HepG2 (cell line): ENCODE data around the gene CLDN14. TPM values are rescaled to one million over a fixed set of nuclear protein-coding genes. Genes with fewer than 3 reads are reported as not detected.

Source experiments
- BRD4 ChIP-seq: sonication (generic); formaldehyde crosslinking; IDR thresholded peaks from 2 replicates; pipeline ENCODE4 v1.4.0; 2020; ENCODE audit warnings: missing genetic modification reagents
- GFI1 ChIP-seq: sonication (generic); formaldehyde crosslinking; IDR thresholded peaks from 2 replicates; pipeline ENCODE4 v1.5.0; 2020; ENCODE audit warnings: missing genetic modification reagents, mild to moderate bottlenecking, borderline replicate concordance
- HMG20A ChIP-seq: IDR thresholded peaks from 2 replicates; pipeline ENCODE4 v1.6.1; 2016; ENCODE audit warnings: borderline replicate concordance
- HNF1B ChIP-seq: sonication (generic); formaldehyde crosslinking; IDR thresholded peaks from 2 replicates; pipeline ENCODE4 v1.5.1; 2020; ENCODE audit warnings: mild to moderate bottlenecking, moderate library complexity, missing genetic modification reagents
- KDM6A ChIP-seq: IDR thresholded peaks from 2 replicates; pipeline ENCODE4 v1.6.1; 2016; ENCODE audit warnings: low read depth
- MEF2D ChIP-seq: sonication (generic); formaldehyde crosslinking; IDR thresholded peaks from 2 replicates; pipeline ENCODE4 v1.5.1; 2020; ENCODE audit warnings: mild to moderate bottlenecking, missing genetic modification reagents
- PPARG ChIP-seq: conservative IDR thresholded peaks from 2 replicates; pipeline ENCODE4 v1.6.1; 2016; ENCODE audit warnings: missing biosample characterization, missing genetic modification reagents
- SIX4 ChIP-seq: sonication (generic); formaldehyde crosslinking; IDR thresholded peaks from 2 replicates; pipeline ENCODE4 v1.4.0; 2020; ENCODE audit warnings: missing genetic modification reagents
- SMAD1 ChIP-seq: sonication (generic); formaldehyde crosslinking; IDR thresholded peaks from 2 replicates; pipeline ENCODE4 v1.4.0; 2020; ENCODE audit warnings: missing genetic modification reagents, low read depth, mild to moderate bottlenecking, borderline replicate concordance
- TARDBP ChIP-seq: sonication (generic); formaldehyde crosslinking; IDR thresholded peaks from 2 replicates; pipeline ENCODE4 v1.8.0; 2022; ENCODE audit warnings: mild to moderate bottlenecking, missing genetic modification reagents
- TCF12 ChIP-seq, 2 experiments: fragments of 450-650 bp in 1 of 2; sonication (generic) in 1 of 2; formaldehyde crosslinking in 1 of 2; IDR thresholded peaks; 2 replicates each; pipeline versions ENCODE4 v1.6.1 to v1.8.0; 2017 to 2022; ENCODE audit warnings: antibody characterized with exemption in 1 of 2, mild to moderate bottlenecking in 1 of 2, missing genetic modification reagents in 1 of 2, moderate library complexity in 1 of 2
- TRAFD1 ChIP-seq: sonication (generic); formaldehyde crosslinking; IDR thresholded peaks from 2 replicates; pipeline ENCODE4 v1.5.1; 2020; ENCODE audit warnings: missing genetic modification reagents, mild to moderate bottlenecking, borderline replicate concordance
- ZBTB42 ChIP-seq: sonication (generic); formaldehyde crosslinking; IDR thresholded peaks from 2 replicates; pipeline ENCODE4 v1.5.0; 2020; ENCODE audit warnings: mild to moderate bottlenecking, missing genetic modification reagents
- ZNF33B ChIP-seq: sonication (generic); formaldehyde crosslinking; IDR thresholded peaks from 2 replicates; pipeline ENCODE4 v1.5.1; 2020; ENCODE audit warnings: mild to moderate bottlenecking, missing genetic modification reagents
- ZNF343 ChIP-seq: sonication (generic); formaldehyde crosslinking; IDR thresholded peaks from 2 replicates; pipeline ENCODE4 v1.4.0; 2020; ENCODE audit warnings: mild to moderate bottlenecking, missing genetic modification reagents
- ZNF572 ChIP-seq: sonication (generic); formaldehyde crosslinking; IDR thresholded peaks from 2 replicates; pipeline ENCODE4 v1.5.1; 2020; ENCODE audit warnings: mild to moderate bottlenecking, missing genetic modification reagents
- ZNF580 ChIP-seq: IDR thresholded peaks from 2 replicates; pipeline ENCODE4 v1.6.1; 2016; ENCODE audit warnings: low read depth, borderline replicate concordance
- ZNF691 ChIP-seq: sonication (generic); formaldehyde crosslinking; IDR thresholded peaks from 2 replicates; pipeline ENCODE4 v1.4.0; 2020; ENCODE audit warnings: missing genetic modification reagents, low read depth, mild to moderate bottlenecking, borderline replicate concordance
- ZNF770 ChIP-seq: sonication (generic); formaldehyde crosslinking; IDR thresholded peaks from 2 replicates; pipeline ENCODE4 v1.5.0; 2020; ENCODE audit warnings: mild to moderate bottlenecking, missing genetic modification reagents
- ZNF83 ChIP-seq: sonication (generic); formaldehyde crosslinking; IDR thresholded peaks from 2 replicates; pipeline ENCODE4 v1.4.0; 2020; ENCODE audit warnings: missing genetic modification reagents, mild to moderate bottlenecking, borderline replicate concordance
- ZSCAN29 ChIP-seq: sonication (generic); formaldehyde crosslinking; conservative IDR thresholded peaks from 2 replicates; pipeline ENCODE4 v1.4.0; 2020; ENCODE audit warnings: mild to moderate bottlenecking, missing genetic modification reagents
- ZSCAN31 ChIP-seq: sonication (generic); formaldehyde crosslinking; IDR thresholded peaks from 2 replicates; pipeline ENCODE4 v1.5.0; 2020; ENCODE audit warnings: low read depth, mild to moderate bottlenecking, missing genetic modification reagents
- polyA plus RNA-seq, 8 experiments: library from polyadenylated mRNA; depleted of rRNA in 3 of 8; stranded (reverse) in 7 of 8; unstranded in 1 of 8; fragments of >200 nt; fragmentation: Illumina TruSeq in 4 of 8; extraction: Trizol in 4 of 8; gene quantifications; 2 replicates each; pipeline versions ENCODE4 v1.2.1 to v1.2.3, GENCODE V29; 2011 to 2016; ENCODE audit warnings: low read depth in 4 of 8, missing spikeins in 1 of 8, mixed read lengths in 1 of 8; ENCODE audit not compliant: insufficient read depth in 1 of 8
- total RNA-seq, 5 experiments: library from RNA; depleted of rRNA; stranded (reverse); fragments of >200 nt; fragmentation: Illumina TruSeq; extraction: Trizol; gene quantifications; 2 replicates each; pipeline ENCODE4 v1.2.3, GENCODE V29; 2016; ENCODE audit warnings: low read depth in 1 of 5
- TF ChIP-seq, protein P1 (sequence below): sonication (generic); formaldehyde crosslinking; IDR thresholded peaks from 2 replicates; pipeline ENCODE4 v1.4.0; 2020; ENCODE audit warnings: mild to moderate bottlenecking, low read depth, missing genetic modification reagents

The CLDN14 gene
- total and polyA plus RNA-seq, 2 of the 13 experiments (the other 11 are each of a cell fraction or from before 2014, with no cell fraction given), result 1.1 to 1.4 TPM

DNA sequence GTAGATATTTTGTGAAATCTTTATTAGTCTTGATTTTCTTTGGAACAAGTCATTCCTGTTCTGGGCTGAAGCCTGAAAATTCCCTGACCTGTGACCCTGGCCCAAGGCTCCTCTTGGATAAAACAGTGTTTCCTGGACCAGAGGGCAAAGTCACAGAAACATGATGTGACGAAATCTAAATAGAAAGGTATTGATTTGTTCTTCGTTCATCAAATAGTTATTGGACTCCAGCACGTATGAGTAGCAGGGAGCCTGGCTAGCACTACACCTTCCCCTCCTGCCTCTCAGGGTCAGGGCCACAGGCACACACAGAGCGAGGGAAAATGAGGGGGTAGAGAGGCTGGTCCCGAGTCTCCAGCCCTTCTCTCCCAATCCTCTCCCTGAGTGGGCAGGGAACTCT lies 1.7 kb upstream of the CLDN14 start (continued):
- TF ChIP-seq ZSCAN31 (CRISPR knock-in tag), result 0 out of 2 replicates have a peak, but pooled peaks have one; percentile 43
- TF ChIP-seq ZNF691, result no peak
- 0 out of 2 replicates have a peak, but pooled peaks have one; percentile 41 for TF ChIP-seq ZBTB42
- peak; percentile 88 for TF ChIP-seq HMG20A (CRISPR knock-in tag)
- 0 out of 2 replicates have a peak, but pooled peaks have one; percentile 58 for TF ChIP-seq BRD4 (CRISPR knock-in tag)
- TF ChIP-seq ZNF572, result no peak
- 0 out of 2 replicates have a peak, but pooled peaks have one; percentile 31 for TF ChIP-seq ZSCAN29 (CRISPR knock-in tag)
- TF ChIP-seq SIX4, result peak; percentile 62; the same call in 1 of the 2 replicates
- TF ChIP-seq, protein P1, sequence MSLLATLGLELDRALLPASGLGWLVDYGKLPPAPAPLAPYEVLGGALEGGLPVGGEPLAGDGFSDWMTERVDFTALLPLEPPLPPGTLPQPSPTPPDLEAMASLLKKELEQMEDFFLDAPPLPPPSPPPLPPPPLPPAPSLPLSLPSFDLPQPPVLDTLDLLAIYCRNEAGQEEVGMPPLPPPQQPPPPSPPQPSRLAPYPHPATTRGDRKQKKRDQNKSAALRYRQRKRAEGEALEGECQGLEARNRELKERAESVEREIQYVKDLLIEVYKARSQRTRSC (CRISPR knock-in tag), result no peak
- no peak for TF ChIP-seq ZNF83 (CRISPR knock-in tag)
- peak; percentile 69 for TF ChIP-seq PPARG
- peak; percentile 86 for TF ChIP-seq MEF2D
- no peak for TF ChIP-seq ZNF343
- TF ChIP-seq ZNF33B (CRISPR knock-in tag), result 0 out of 2 replicates have a peak, but pooled peaks have one; percentile 54
- TF ChIP-seq TRAFD1, result no peak
- peak; percentile 80 for TF ChIP-seq HNF1B (CRISPR knock-in tag)
- peak; percentile 92 for TF ChIP-seq KDM6A
- peak; percentile 56; the same call in 1 of the 2 replicates for TF ChIP-seq ZNF580 (CRISPR knock-in tag)
- peak; percentile 84; the same call in 1 of the 2 replicates for TF ChIP-seq TARDBP
- TF ChIP-seq GFI1 (CRISPR knock-in tag), result peak; percentile 71
- no peak for TF ChIP-seq TCF12 (IDR thresholded peaks at IDR 0.05)
- TF ChIP-seq TCF12 (CRISPR knock-in tag; IDR thresholded peaks at IDR 0.05), result peak; percentile 97
- TF ChIP-seq ZNF770 (CRISPR knock-in tag), result no peak
- no peak for TF ChIP-seq SMAD1
